NAMALWA (cell line): ENCODE measurements around the gene HSD11B2.
"Not testable (repeated sequence)": the region's sequence is repeated elsewhere in the genome, so short reads cannot be mapped to it uniquely, and the experiment has no call there.

Experiments used
- DNase-seq: peaks from one replicate; pipeline ENCODE4 v3.0.0-alpha.2; 2015; ENCODE audit warnings: low spot score

Gene HSD11B2

GRCh38 chr16:67415421-67415820 is 15.5 kb upstream of the HSD11B2 start:
- not testable (repeated sequence) for DNase-seq

GRCh38 chr16:67415872-67416793 is 14.8 kb upstream of the HSD11B2 start, which contains the start of gene ZDHHC1:
TSS of gene ZDHHC1 (minus strand) at chr16:67416477. CDS start at chr16:67407775, 8,702 bp downstream.
- DNase-seq = peak; percentile 45

- no peak for DNase-seq
These were observed 13.4 kb upstream of the HSD11B2 start for GRCh38 chr16:67417333-67418061.

- DNase-seq = no peak
These were observed 11.4 kb upstream of the HSD11B2 start for GRCh38 chr16:67419502-67419901.

- no peak for DNase-seq
These were observed 11.0 kb upstream of the HSD11B2 start for GRCh38 chr16:67419931-67420330.

- no peak for DNase-seq
These were observed 9.9 kb upstream of the HSD11B2 start for GRCh38 chr16:67421030-67421429.

GRCh38 chr16:67423015-67423414 is 7.9 kb upstream of the HSD11B2 start:
- no peak for DNase-seq

GRCh38 chr16:67423611-67424260 is 7.2 kb upstream of the HSD11B2 start:
- DNase-seq = no peak

- no peak for DNase-seq
These were observed 6.7 kb upstream of the HSD11B2 start for GRCh38 chr16:67424261-67424615.

GRCh38 chr16:67425061-67425460 is 5.9 kb upstream of the HSD11B2 start:
- peak; percentile 63 for DNase-seq

GRCh38 chr16:67425580-67425979 is 5.3 kb upstream of the HSD11B2 start:
- no peak for DNase-seq

GRCh38 chr16:67426022-67426421 is 4.9 kb upstream of the HSD11B2 start:
- no peak for DNase-seq

GRCh38 chr16:67426950-67427349 is 4.0 kb upstream of the HSD11B2 start:
- DNase-seq = no peak

GRCh38 chr16:67428146-67428731 is 2.7 kb upstream of the HSD11B2 start:
- peak; percentile 78 for DNase-seq

- no peak for DNase-seq
These were observed 1.7 kb upstream of the HSD11B2 start for GRCh38 chr16:67429053-67429798.

GRCh38 chr16:67429799-67430503 is 970 bp upstream of the HSD11B2 start:
- no peak for DNase-seq

- DNase-seq = no peak
These were observed 381 bp upstream of the HSD11B2 start for GRCh38 chr16:67430504-67430976.

- DNase-seq = no peak
These were observed 1.0 kb downstream of the HSD11B2 start for GRCh38 chr16:67431775-67432505.

- DNase-seq = no peak
These were observed 1.6 kb downstream of the HSD11B2 start for GRCh38 chr16:67432506-67432890.

- DNase-seq = no peak
These were observed 2.3 kb downstream of the HSD11B2 start for GRCh38 chr16:67433131-67433719.
